ENCODE measurements around the gene GALNT18.

GRCh38 chr11:11519184-11519583 lies 102.6 kb downstream of the GALNT18 start:
- TF ChIP-seq POLR2AphosphoS5 (IDR thresholded peaks at IDR 0.05) = no peak
- TF ChIP-seq POLR2A (IDR thresholded peaks at IDR 0.05) = no peak
- no peak for TF ChIP-seq CTCF (IDR thresholded peaks at IDR 0.05)

All from prostate gland (tissue), 2 donors.